ENCODE measurements around the gene APOC1.
"Not testable (repeated sequence)": the region's sequence is repeated elsewhere in the genome, so short reads cannot be mapped to it uniquely, and the experiment has no call there.

Gene APOC1

DNA sequence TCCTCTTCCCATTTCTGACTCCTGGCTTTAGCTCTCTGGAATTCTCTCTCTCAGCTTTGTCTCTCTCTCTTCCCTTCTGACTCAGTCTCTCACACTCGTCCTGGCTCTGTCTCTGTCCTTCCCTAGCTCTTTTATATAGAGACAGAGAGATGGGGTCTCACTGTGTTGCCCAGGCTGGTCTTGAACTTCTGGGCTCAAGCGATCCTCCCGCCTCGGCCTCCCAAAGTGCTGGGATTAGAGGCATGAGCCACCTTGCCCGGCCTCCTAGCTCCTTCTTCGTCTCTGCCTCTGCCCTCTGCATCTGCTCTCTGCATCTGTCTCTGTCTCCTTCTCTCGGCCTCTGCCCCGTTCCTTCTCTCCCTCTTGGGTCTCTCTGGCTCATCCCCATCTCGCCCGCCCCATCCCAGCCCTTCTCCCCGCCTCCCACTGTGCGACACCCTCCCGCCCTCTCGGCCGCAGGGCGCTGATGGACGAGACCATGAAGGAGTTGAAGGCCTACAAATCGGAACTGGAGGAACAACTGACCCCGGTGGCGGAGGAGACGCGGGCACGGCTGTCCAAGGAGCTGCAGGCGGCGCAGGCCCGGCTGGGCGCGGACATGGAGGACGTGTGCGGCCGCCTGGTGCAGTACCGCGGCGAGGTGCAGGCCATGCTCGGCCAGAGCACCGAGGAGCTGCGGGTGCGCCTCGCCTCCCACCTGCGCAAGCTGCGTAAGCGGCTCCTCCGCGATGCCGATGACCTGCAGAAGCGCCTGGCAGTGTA is 6.2 kb upstream of the APOC1 start:
- TF ChIP-seq, protein P1, sequence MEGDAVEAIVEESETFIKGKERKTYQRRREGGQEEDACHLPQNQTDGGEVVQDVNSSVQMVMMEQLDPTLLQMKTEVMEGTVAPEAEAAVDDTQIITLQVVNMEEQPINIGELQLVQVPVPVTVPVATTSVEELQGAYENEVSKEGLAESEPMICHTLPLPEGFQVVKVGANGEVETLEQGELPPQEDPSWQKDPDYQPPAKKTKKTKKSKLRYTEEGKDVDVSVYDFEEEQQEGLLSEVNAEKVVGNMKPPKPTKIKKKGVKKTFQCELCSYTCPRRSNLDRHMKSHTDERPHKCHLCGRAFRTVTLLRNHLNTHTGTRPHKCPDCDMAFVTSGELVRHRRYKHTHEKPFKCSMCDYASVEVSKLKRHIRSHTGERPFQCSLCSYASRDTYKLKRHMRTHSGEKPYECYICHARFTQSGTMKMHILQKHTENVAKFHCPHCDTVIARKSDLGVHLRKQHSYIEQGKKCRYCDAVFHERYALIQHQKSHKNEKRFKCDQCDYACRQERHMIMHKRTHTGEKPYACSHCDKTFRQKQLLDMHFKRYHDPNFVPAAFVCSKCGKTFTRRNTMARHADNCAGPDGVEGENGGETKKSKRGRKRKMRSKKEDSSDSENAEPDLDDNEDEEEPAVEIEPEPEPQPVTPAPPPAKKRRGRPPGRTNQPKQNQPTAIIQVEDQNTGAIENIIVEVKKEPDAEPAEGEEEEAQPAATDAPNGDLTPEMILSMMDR (conservative IDR thresholded peaks at IDR 0.05) = no peak
- no peak overlapping the region for H3K27ac ChIP-seq

DNA sequence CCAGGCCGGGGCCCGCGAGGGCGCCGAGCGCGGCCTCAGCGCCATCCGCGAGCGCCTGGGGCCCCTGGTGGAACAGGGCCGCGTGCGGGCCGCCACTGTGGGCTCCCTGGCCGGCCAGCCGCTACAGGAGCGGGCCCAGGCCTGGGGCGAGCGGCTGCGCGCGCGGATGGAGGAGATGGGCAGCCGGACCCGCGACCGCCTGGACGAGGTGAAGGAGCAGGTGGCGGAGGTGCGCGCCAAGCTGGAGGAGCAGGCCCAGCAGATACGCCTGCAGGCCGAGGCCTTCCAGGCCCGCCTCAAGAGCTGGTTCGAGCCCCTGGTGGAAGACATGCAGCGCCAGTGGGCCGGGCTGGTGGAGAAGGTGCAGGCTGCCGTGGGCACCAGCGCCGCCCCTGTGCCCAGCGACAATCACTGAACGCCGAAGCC is 5.6 kb upstream of the APOC1 start:
- TF ChIP-seq, protein P1 (conservative IDR thresholded peaks at IDR 0.05) = no peak
- no peak overlapping the region for H3K27ac ChIP-seq

DNA sequence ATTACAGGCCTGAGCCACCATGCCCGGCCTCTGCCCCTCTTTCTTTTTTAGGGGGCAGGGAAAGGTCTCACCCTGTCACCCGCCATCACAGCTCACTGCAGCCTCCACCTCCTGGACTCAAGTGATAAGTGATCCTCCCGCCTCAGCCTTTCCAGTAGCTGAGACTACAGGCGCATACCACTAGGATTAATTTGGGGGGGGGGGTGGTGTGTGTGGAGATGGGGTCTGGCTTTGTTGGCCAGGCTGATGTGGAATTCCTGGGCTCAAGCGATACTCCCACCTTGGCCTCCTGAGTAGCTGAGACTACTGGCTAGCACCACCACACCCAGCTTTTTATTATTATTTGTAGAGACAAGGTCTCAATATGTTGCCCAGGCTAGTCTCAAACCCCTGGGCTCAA is 4.6 kb upstream of the APOC1 start:
- TF ChIP-seq, protein P1 (conservative IDR thresholded peaks at IDR 0.05) = no peak
- no peak overlapping the region for H3K27ac ChIP-seq

DNA sequence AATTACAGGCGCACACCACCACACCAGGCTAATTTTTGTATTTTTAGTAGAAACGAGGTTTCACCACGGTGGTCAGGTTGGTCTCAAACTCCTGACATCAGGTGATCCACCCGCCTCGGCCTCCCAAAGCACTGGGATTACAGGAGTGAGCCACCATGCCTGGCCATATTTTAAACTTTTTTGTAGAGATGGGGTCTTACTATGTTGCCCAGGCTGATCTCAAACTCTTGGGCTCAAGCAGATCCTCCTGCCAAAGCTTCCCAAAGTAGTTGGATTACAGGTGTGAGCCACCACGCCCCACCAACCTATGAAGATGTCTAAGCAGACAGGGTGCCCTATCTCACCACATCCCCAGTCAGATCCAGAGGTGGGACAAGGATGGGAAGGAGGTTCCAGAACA is 2.5 kb upstream of the APOC1 start:
- not testable (repeated sequence) for H3K27ac ChIP-seq

DNA sequence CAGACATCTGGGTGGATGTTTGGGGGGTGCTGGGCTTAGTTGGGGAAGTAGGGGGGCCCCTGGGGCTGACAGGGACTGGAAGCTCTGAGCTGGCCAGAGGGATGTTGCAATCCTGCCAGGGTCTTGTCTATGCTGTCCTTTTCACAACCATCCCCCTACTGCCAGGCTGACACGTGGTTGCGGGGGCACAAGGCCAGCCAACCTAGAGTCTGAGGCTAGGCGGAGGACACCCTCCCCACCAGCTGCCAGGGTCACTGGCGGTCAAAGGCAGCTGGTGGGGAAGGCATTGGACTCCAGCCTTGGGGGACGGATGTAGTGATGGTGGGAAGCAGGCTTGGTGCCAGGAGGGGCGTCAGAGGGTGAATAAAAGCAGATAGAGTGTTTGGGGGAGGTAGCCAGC is 1.6 kb upstream of the APOC1 start:
- no peak overlapping the region for H3K27ac ChIP-seq
- TF ChIP-seq, protein P1 (conservative IDR thresholded peaks at IDR 0.05) = no peak

DNA sequence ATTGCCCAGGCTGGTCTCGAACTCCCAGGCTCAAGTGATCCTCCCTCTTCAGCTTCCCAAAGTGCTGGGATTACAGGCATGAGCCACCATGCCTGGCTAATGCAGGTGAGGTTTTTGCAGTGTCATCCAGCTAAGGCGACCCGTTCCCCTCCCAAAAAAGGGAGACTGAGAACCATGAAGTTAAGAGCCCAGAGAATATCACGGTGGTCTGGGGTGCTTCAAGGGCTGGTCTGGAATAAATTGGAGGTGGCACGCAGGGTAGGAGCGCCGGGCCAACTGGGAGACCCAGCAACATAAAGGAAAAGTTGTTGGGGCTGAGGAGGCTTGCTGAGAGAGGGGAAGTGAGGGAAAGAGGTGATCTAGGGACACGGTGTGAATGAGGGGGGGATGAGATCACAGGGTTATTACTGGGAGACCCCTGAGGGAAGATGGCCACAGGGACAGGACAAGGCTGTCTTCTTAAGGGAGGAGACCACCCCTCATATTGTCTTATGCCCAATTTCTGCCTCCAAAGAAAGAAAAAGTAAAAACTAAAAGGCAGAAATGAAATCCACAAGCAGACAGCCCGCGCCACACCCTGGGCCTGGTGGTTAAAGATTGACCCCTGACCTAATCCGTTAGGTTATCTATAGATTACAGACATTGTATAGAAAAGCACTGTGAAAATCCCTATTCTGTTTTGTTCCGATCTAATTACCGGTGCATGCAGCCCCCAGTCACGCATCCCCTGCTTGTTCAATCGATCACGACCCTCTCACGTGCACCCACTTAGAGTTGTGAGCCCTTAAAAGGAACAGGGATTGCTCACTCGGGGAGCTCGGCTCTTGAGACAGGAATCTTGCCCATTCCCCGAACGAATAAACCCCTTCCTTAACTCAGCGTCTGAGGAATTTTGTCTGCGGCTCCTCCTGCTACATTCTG is 636 bp upstream of the APOC1 start:
- peak overlapping the region; percentile 78; the same call in 1 of the 2 replicates for H3K27ac ChIP-seq

DNA sequence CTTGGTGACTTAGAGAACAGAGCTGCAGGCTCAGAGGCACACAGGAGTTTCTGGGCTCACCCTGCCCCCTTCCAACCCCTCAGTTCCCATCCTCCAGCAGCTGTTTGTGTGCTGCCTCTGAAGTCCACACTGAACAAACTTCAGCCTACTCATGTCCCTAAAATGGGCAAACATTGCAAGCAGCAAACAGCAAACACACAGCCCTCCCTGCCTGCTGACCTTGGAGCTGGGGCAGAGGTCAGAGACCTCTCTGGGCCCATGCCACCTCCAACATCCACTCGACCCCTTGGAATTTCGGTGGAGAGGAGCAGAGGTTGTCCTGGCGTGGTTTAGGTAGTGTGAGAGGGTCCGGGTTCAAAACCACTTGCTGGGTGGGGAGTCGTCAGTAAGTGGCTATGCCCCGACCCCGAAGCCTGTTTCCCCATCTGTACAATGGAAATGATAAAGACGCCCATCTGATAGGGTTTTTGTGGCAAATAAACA is 9.9 kb downstream of the APOC1 start:
- no peak overlapping the region for H3K27ac ChIP-seq
- TF ChIP-seq, protein P1 (conservative IDR thresholded peaks at IDR 0.05) = no peak

DNA sequence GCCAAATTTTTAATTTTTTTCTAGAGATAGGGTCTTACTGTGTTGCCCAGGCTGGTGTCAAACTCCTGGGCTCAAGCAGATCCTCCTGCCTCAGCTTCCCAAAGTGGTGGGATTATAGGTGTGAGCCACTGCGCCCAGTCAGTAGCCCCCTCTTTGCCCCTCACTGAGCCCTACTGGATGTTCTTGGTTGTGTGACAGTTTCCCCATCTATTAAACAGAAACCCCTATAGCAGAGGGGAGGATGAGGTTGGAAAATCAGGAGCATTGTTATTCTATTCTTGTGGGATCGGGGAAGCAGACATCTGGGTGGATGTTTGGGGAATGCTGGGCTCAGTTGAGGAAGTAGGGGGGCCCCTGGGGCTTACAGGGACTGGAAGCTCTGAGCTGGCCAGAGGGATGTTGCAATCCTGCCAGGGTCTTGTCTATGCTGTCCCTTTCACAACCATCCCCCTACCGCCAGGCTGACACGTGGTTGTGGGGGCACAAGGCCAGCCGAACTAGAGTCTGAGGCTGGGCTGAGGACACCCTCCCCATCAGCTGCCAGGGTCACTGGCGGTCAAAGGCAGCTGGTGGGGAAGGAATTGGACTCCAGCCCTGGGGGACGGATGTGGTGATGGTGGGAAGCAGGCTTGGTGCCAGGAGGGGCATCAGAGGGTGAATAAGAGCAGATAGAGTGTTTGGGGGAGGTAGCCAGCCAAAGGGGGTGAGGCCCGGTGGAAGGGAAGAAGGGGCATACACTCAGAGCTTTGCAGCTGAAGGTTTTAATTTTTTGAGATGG is 10.9 kb downstream of the APOC1 start:
- TF ChIP-seq, protein P1 (conservative IDR thresholded peaks at IDR 0.05) = no peak
- H3K27ac ChIP-seq = no peak overlapping the region

DNA sequence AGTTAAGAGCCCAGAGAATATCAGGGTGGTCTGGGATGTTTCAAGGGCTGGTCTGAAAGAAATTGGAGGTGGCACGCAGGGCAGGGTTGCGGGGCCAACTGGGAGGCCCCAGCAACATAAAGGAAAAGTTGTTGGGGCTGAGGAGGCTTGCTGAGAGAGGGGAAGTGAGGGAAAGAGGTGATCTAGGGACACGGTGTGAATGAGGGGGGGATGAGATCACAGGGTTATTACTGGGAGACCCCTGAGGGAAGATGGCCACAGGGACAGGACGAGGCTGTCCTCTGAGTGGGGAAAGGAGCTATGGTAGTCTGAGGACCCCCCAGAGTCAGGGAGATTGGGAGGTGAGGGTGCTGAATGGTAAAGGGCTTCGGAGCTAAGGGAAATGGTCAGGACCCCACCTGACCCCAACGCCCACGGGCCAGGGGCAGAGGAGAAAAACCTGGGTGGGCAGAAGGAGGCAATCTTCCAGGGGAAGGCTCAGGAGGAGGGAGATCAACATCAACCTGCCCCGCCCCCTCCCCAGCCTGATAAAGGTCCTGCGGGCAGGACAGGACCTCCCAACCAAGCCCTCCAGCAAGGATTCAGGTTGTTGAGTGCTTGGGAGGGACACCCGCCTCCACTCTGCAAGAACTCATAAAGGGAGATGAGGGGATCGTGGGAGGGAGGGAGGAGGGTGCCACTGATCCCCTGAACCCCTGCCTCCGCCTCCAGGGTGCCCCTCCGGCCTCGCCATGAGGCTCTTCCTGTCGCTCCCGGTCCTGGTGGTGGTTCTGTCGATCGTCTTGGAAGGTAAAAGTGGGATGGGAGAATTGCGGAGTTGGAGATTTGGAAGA is 12.1 kb downstream of the APOC1 start:
- H3K27ac ChIP-seq = not testable (repeated sequence)

All from VCaP (cell line).